CD14-positive monocyte (primary cell): ENCODE data around the gene CEP170B. TPM values are rescaled to one million over a fixed set of nuclear protein-coding genes. Genes with fewer than 3 reads are reported as not detected.

Experiments
- DNase-seq, 3 donors: peaks; one replicate each; pipeline ENCODE4 v3.0.0-alpha.2; 2011 to 2022
- H2AFZ ChIP-seq: 2 replicates; pipeline ENCODE4 v1.6.0; 2012; ENCODE audit warnings: mild to moderate bottlenecking, low read depth, low read length, inconsistent platforms; ENCODE audit not compliant: insufficient read depth, poor library complexity, severe bottlenecking
- H3K27ac ChIP-seq, 2 donors: 1 replicate in 1 of 2; 2 replicates in 1 of 2; pipeline ENCODE4 v1.5.1; 2012 to 2013; ENCODE audit warnings: low read length in 2 of 2, control low read depth in 1 of 2, inconsistent platforms in 1 of 2, low read depth in 1 of 2, mild to moderate bottlenecking in 1 of 2
- H3K27me3 ChIP-seq, 2 donors: one replicate each; pipeline versions ENCODE4 v1.6.0 to v1.6.1; 2011 to 2013; ENCODE audit warnings: low read length in 2 of 2; ENCODE audit not compliant: control insufficient read depth in 2 of 2, insufficient read depth in 2 of 2
- H3K36me3 ChIP-seq, 2 donors: replicated peaks in 1 of 2; 1 replicate in 1 of 2; 2 replicates in 1 of 2; pipeline versions ENCODE4 v1.5.1 to v1.6.1; 2012 to 2013; ENCODE audit warnings: low read length in 2 of 2, control low read depth in 1 of 2, inconsistent platforms in 1 of 2, mild to moderate bottlenecking in 1 of 2; ENCODE audit not compliant: insufficient read depth in 2 of 2, control insufficient read depth in 1 of 2
- H3K4me1 ChIP-seq, 2 donors: 1 replicate in 1 of 2; 2 replicates in 1 of 2; pipeline versions ENCODE4 v1.5.1 to v1.6.1; 2012 to 2013; ENCODE audit warnings: low read length in 2 of 2, control low read depth in 1 of 2, inconsistent platforms in 1 of 2, mild to moderate bottlenecking in 1 of 2, moderate library complexity in 1 of 2; ENCODE audit not compliant: insufficient read depth in 2 of 2, control insufficient read depth in 1 of 2
- H3K4me2 ChIP-seq: replicated peaks from 2 replicates; pipeline ENCODE3; 2012; ENCODE audit warnings: low read length, moderate library complexity, mild to moderate bottlenecking; ENCODE audit not compliant: poor library complexity, severe bottlenecking; ENCODE audit errors: extremely low read depth
- H3K4me3 ChIP-seq, 3 experiments: fragments of 200-600 bp in 1 of 3; sonication (generic) in 1 of 3; replicated peaks in 1 of 3; 1 replicate in 2 of 3; 2 replicates in 1 of 3; pipeline ENCODE4 v1.5.1; 2011 to 2013; ENCODE audit warnings: low read length in 3 of 3, mild to moderate bottlenecking in 3 of 3, control low read depth in 2 of 3, low read depth in 2 of 3, inconsistent platforms in 1 of 3, moderate library complexity in 1 of 3
- H3K79me2 ChIP-seq: 2 replicates; pipeline ENCODE4 v1.6.0; 2012; ENCODE audit warnings: mild to moderate bottlenecking, control low read depth, inconsistent platforms, low read length, moderate library complexity; ENCODE audit not compliant: insufficient read depth
- H3K9ac ChIP-seq: 2 replicates; pipeline ENCODE4 v1.6.0; 2017; ENCODE audit warnings: low read length, mild to moderate bottlenecking; ENCODE audit not compliant: insufficient read depth, poor library complexity, severe bottlenecking
- H3K9me3 ChIP-seq, 2 donors: replicated peaks in 1 of 2; 1 replicate in 1 of 2; 2 replicates in 1 of 2; pipeline versions ENCODE4 v1.5.1 to v1.6.1; 2012 to 2013; ENCODE audit warnings: low read length in 2 of 2, control low read depth in 1 of 2; ENCODE audit not compliant: control insufficient read depth in 1 of 2, insufficient read depth in 1 of 2
- H4K20me1 ChIP-seq: 2 replicates; pipeline ENCODE4 v1.6.0; 2012; ENCODE audit warnings: mild to moderate bottlenecking, low read length, control low read depth, moderate library complexity; ENCODE audit not compliant: insufficient read depth
- H3K27ac Mint-ChIP-seq, 7 donors: one replicate each; pipeline ENCODE4 v1.8.0; 2020; ENCODE audit warnings: mild to moderate bottlenecking in 7 of 7, mixed read lengths in 7 of 7, moderate library complexity in 6 of 7, inconsistent platforms in 2 of 7
- H3K27me3 Mint-ChIP-seq, 3 donors: one replicate each; pipeline ENCODE4 v1.8.0; 2021 to 2022; ENCODE audit warnings: low read depth in 3 of 3, mild to moderate bottlenecking in 3 of 3, mixed read lengths in 3 of 3, moderate library complexity in 3 of 3, inconsistent platforms in 1 of 3
- H3K36me3 Mint-ChIP-seq, 2 donors: one replicate each; pipeline ENCODE4 v1.8.0; 2020; ENCODE audit warnings: mixed read lengths in 2 of 2, inconsistent platforms in 1 of 2, mild to moderate bottlenecking in 1 of 2
- H3K4me1 Mint-ChIP-seq: one replicate; pipeline ENCODE4 v1.8.0; 2020; ENCODE audit warnings: mild to moderate bottlenecking, mixed read lengths
- H3K4me3 Mint-ChIP-seq, 2 donors: one replicate each; pipeline ENCODE4 v1.8.0; 2020; ENCODE audit warnings: mild to moderate bottlenecking in 2 of 2, mixed read lengths in 2 of 2, moderate library complexity in 1 of 2
- H3K9me3 Mint-ChIP-seq, 7 donors: one replicate each; pipeline ENCODE4 v1.8.0; 2020 to 2022; ENCODE audit warnings: mixed read lengths in 7 of 7, mild to moderate bottlenecking in 6 of 7, moderate library complexity in 6 of 7, inconsistent platforms in 2 of 7
- CTCF ChIP-seq: fragments of 200-600 bp; IDR thresholded peaks from one replicate; pipeline ENCODE4 v1.8.0; 2022; ENCODE audit warnings: antibody characterized with exemption, mild to moderate bottlenecking
- WGBS: methylation state at CpG from one replicate; pipeline ENCODE4 v1.1.5; 2013; ENCODE audit warnings: missing lambda C conversion rate; ENCODE audit not compliant: insufficient coverage; 5-methylcytosine and 5-hydroxymethylcytosine counted together
- intact Hi-C, 2 donors: fragments of 100-400 bp; cut with micrococcal nuclease; formaldehyde crosslinking; loops; one replicate each; pipeline versions ENCODE4 v1.15.0 to v1.15.1; 2023
- polyA plus RNA-seq, 3 donors: library from polyadenylated mRNA; depleted of rRNA in 1 of 3; unstranded in 2 of 3; stranded (reverse) in 1 of 3; fragments of 300-500 nt in 2 of 3; fragments of >200 nt in 1 of 3; fragmentation: Illumina TruSeq in 2 of 3; gene quantifications; 1 replicate in 2 of 3; 2 replicates in 1 of 3; pipeline ENCODE4 v1.2.3, GENCODE V29; 2012 to 2021

CEP170B gene
- polyA plus RNA-seq, 3 donors: 0.09 TPM; not detected in 2

DNA sequence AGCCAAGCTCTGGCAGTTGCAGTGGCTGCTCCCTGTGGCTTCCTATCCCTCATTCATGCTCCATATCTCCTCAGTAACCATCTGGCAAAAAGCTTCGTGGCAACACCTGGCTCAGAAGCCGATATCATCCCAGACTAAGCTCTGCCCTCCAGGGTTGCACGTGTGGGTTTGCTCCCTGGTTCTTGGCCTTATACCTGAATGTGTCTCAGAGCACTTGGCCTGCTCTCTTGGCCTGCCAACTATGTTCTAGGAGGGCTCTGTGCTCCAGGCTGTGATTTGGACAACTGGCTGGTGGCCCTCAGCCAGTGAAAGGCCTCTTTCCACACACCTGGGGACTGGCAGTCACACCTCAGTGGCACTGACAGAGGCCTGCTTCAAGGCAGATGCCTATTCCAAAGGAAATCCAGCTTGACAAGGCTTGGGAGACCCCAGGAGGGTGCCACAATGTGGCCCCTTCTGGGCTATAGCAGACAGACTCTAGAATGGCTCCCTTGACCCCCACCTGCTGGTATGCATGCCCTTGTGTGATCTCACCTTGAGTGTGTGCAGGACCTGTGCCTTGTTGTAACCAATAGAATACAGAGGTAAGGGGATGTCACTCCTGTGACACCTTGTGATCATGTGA, 70.1 kb downstream of the CEP170B start:
- no peaks in the 10 kb centered on the region for H3K79me2 ChIP-seq
- H3K27ac Mint-ChIP-seq: no peak overlapping the region
- H3K27ac ChIP-seq: no peak overlapping the region
- H3K9ac ChIP-seq: no peak overlapping the region
- intact Hi-C loops: no loop called here
- peaks cover 0 to 4% of the 10 kb centered on the region in 2 donors for H3K36me3 Mint-ChIP-seq
- H3K4me3 ChIP-seq: no peak overlapping the region
- no peaks in the 10 kb centered on the region for H4K20me1 ChIP-seq
- H3K4me1 ChIP-seq: peaks cover 5 to 8% of the 10 kb centered on the region in 2 donors
- no peak overlapping the region for H3K4me2 ChIP-seq
- peak in 1 of 3 donors; percentile 2 for DNase-seq
- peaks cover 41 to 48% (median 43%) of the 10 kb centered on the region in 3 donors for H3K27me3 Mint-ChIP-seq
- peaks cover 7 to 38% of the 10 kb centered on the region in 2 donors for H3K27me3 ChIP-seq
- H3K9me3 ChIP-seq: peaks cover 0 to 3% of the 10 kb centered on the region in 2 donors
- H2AFZ ChIP-seq: no peak overlapping the region
- peaks cover 0 to 4% (median 0%) of the 10 kb centered on the region in 7 donors for H3K9me3 Mint-ChIP-seq
- H3K4me3 Mint-ChIP-seq: peak overlapping the region in 1 of 2 donors; percentile 72
- no peaks in the 10 kb centered on the region for H3K36me3 ChIP-seq
- TF ChIP-seq CTCF: no peak
- 84% methylated on average over 3 of the region's 3 CpGs for WGBS
- H3K4me1 Mint-ChIP-seq: no peaks in the 10 kb centered on the region

GRCh38 chr14:104935955-104936354, 70.9 kb downstream of the CEP170B start:
- TF ChIP-seq CTCF: no peak
- intact Hi-C loops: no loop called here
- Mint-ChIP-seq H3K4me1 (no peaks in the 10 kb centered on the region), H3K9me3 (peaks cover 0 to 4% (median 0%) of the 10 kb centered on the region in 7 donors), H3K36me3 (peaks cover 0 to 4% of the 10 kb centered on the region in 2 donors), H3K27ac (no peak overlapping the region), H3K4me3 (no peak overlapping the region), H3K27me3 (peaks cover 41 to 51% (median 43%) of the 10 kb centered on the region in 3 donors)
- Histone ChIP-seq H3K4me3 (no peak overlapping the region), H3K4me1 (peaks cover 5 to 8% of the 10 kb centered on the region in 2 donors), H3K36me3 (no peaks in the 10 kb centered on the region), H3K79me2 (no peaks in the 10 kb centered on the region), H3K9me3 (peaks cover 0 to 3% of the 10 kb centered on the region in 2 donors), H2AFZ (no peak overlapping the region), H3K4me2 (no peak overlapping the region), H3K27ac (no peak overlapping the region), H3K27me3 (peaks cover 7 to 38% of the 10 kb centered on the region in 2 donors), H4K20me1 (no peaks in the 10 kb centered on the region), H3K9ac (no peak overlapping the region)
- no peak for DNase-seq
- 17% methylated on average over 2 of the region's 2 CpGs for WGBS
